ENCODE results near the gene SYAP1. TPM values are rescaled to one million over a fixed set of nuclear protein-coding genes. Genes with fewer than 3 reads are reported as not detected.

The SYAP1 gene
- total and polyA plus RNA-seq, 8 donors, result 9.8 to 43.2 (median 20.6) TPM

DNA sequence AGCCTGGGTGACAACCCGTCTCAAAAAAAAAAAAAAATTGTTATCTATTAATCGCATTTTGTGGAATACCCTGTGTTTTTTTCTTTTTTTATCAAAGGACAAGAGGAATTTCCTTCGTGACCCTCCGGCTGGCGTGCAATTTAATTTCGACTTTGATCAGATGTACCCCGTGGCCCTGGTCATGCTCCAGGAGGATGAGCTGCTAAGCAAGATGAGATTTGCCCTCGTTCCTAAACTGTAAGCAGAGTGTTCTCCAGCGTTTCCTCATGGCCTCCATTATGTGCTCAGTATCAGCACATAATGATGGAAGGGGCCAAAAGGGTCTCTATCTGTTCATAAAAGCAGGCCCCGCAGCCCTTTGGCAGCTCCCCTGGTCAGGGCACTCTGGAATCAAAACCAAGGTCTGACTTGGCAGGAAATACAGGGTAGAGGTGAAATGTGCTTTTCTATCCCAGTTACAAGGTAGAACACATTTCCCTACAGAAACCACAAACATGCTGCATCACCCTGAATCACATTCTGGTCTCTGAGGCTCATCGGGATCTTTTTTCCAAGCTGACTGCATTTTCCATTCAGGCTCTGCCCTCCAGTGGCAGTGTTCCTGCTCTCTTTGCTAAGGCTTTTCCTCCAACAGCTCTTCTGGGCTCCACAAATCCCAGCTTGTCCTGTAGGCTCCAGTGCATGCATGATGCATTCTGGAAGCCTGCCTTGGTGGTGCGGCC lies 24.4 kb downstream of the SYAP1 start:
- H3K4me1 ChIP-seq, result no peaks in the 10 kb centered on the region
- H3K27me3 ChIP-seq, result no peaks in the 10 kb centered on the region
- no peak overlapping the region for H3K27ac ChIP-seq
- 91 to 96% (median 93%) methylated on average over 12 of the region's 12 CpGs for WGBS, 5 donors
- no peaks in the 10 kb centered on the region for H3K9me3 ChIP-seq
- peaks cover 12 to 93% (median 87%) of the 10 kb centered on the region in 4 donors for H3K36me3 ChIP-seq
- no peak for DNase-seq
- TF ChIP-seq POLR2A (IDR thresholded peaks at IDR 0.05), result no peak
- no peak for TF ChIP-seq EP300 (IDR thresholded peaks at IDR 0.05)
- TF ChIP-seq, protein P1, sequence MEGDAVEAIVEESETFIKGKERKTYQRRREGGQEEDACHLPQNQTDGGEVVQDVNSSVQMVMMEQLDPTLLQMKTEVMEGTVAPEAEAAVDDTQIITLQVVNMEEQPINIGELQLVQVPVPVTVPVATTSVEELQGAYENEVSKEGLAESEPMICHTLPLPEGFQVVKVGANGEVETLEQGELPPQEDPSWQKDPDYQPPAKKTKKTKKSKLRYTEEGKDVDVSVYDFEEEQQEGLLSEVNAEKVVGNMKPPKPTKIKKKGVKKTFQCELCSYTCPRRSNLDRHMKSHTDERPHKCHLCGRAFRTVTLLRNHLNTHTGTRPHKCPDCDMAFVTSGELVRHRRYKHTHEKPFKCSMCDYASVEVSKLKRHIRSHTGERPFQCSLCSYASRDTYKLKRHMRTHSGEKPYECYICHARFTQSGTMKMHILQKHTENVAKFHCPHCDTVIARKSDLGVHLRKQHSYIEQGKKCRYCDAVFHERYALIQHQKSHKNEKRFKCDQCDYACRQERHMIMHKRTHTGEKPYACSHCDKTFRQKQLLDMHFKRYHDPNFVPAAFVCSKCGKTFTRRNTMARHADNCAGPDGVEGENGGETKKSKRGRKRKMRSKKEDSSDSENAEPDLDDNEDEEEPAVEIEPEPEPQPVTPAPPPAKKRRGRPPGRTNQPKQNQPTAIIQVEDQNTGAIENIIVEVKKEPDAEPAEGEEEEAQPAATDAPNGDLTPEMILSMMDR (IDR thresholded peaks at IDR 0.05), result no peak
- TF ChIP-seq POLR2AphosphoS5 (IDR thresholded peaks at IDR 0.05), result no peak
- no peak overlapping the region for H3K4me3 ChIP-seq
- intact Hi-C loops (cut with DNase I; ENCODE audit: low total_unique reads), result no loop called here

DNA sequence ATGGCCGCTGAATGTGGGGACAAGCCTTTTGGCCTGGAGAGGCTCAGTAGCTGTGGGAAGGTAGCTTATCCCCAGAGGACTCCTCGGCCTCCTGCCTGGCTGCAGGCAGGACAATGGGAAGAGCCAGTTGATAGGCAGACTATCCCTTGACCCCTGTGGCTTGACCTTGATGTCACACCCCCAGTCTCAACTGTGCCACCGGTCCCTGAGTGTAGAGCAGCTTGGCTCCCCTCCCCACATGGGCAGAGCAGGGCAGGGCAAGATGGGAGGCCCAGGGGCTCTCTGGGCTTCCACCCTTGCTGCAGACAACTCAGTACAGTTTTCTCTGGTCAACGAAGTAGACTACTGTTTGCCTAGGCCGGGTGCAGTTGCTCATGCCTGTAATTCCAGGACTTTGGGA lies 25.7 kb downstream of the SYAP1 start:
- intact Hi-C loops (cut with DNase I; ENCODE audit: low total_unique reads), result no loop called here
- no peak overlapping the region for H3K4me3 ChIP-seq
- DNase-seq, result no peak
- no peak for TF ChIP-seq POLR2A (IDR thresholded peaks at IDR 0.05)
- no peak for TF ChIP-seq POLR2AphosphoS5 (IDR thresholded peaks at IDR 0.05)
- no peak for TF ChIP-seq EP300 (IDR thresholded peaks at IDR 0.05)
- TF ChIP-seq, protein P1 (IDR thresholded peaks at IDR 0.05), result no peak
- whole genome bisulfite sequencing, 5 donors, result 71 to 82% (median 79%) methylated on average over 3 to 5 of the region's 5 CpGs
- no peak overlapping the region for H3K27ac ChIP-seq
- peaks cover 12 to 94% (median 90%) of the 10 kb centered on the region in 4 donors for H3K36me3 ChIP-seq
- H3K9me3 ChIP-seq, result no peaks in the 10 kb centered on the region
- H3K4me1 ChIP-seq, result no peaks in the 10 kb centered on the region
- no peaks in the 10 kb centered on the region for H3K27me3 ChIP-seq

DNA sequence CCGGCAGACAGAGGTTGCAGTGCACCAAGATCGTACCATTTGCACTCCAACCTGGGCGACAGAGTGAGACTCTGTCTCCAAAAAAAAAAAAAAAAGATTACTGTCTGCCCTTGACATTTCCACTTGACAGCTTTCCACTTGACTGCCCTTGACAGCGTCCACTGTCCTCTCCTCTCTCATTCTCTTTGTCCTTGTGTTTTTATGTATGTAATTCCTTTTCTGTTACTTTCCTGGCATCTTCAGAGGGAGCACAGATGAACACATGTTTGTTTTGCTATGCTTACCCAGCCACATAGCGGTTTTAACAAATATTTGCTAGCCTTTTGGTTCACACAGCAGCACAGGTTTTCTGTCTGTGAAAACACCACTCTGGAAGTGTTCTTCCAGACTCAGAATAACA lies 26.2 kb downstream of the SYAP1 start:
- WGBS, 5 donors, result 74 to 92% (median 78%) methylated on average over 5 of the region's 5 CpGs
- TF ChIP-seq, protein P1 (IDR thresholded peaks at IDR 0.05), result no peak
- TF ChIP-seq POLR2A (IDR thresholded peaks at IDR 0.05) (no peak), EP300 (IDR thresholded peaks at IDR 0.05) (no peak), POLR2AphosphoS5 (IDR thresholded peaks at IDR 0.05) (no peak)
- no peak overlapping the region for H3K4me3 ChIP-seq
- DNase-seq, result no peak
- peaks cover 12 to 98% (median 94%) of the 10 kb centered on the region in 4 donors for H3K36me3 ChIP-seq
- intact Hi-C loops (cut with DNase I; ENCODE audit: low total_unique reads), result no loop called here
- no peak overlapping the region for H3K27ac ChIP-seq
- no peaks in the 10 kb centered on the region for H3K4me1 ChIP-seq
- no peaks in the 10 kb centered on the region for H3K27me3 ChIP-seq
- no peaks in the 10 kb centered on the region for H3K9me3 ChIP-seq

DNA sequence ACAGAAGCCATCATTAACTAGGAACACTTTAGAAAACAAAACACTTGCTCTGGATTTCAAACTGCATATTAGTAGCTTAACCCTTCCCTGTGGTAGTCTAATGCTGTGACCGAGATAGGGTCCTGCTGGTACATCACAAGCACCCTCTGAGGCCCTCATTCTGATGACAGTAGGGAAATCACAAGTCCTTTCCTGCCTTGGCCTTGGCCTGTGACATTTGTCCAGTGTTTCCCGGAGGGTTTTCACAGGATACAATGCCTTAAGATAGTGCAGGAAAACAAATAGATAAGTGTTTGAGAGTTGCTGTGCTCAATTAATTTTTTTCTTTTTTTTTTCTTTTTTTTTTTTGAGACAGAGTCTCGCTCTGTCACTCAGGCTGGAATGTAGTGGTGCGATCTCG lies 29.0 kb downstream of the SYAP1 start:
- Histone ChIP-seq H3K9me3 (no peaks in the 10 kb centered on the region), H3K4me3 (no peak overlapping the region), H3K4me1 (no peaks in the 10 kb centered on the region), H3K27me3 (no peaks in the 10 kb centered on the region), H3K36me3 (peaks cover 11 to 96% (median 80%) of the 10 kb centered on the region in 4 donors), H3K27ac (no peak overlapping the region)
- 79 to 94% (median 92%) methylated on average over 5 of the region's 5 CpGs for WGBS, 5 donors
- TF ChIP-seq POLR2A (IDR thresholded peaks at IDR 0.05) (no peak), EP300 (IDR thresholded peaks at IDR 0.05) (no peak), POLR2AphosphoS5 (IDR thresholded peaks at IDR 0.05) (no peak)
- TF ChIP-seq, protein P1 (IDR thresholded peaks at IDR 0.05), result no peak
- DNase-seq, result no peak
- intact Hi-C loops (cut with DNase I; ENCODE audit: low total_unique reads), result no loop called here
